ENCODE results near the gene RABGEF1. TPM values are rescaled to one million over a fixed set of nuclear protein-coding genes. Genes with fewer than 3 reads are reported as not detected.
"Not testable (repeated sequence)": the region's sequence is repeated elsewhere in the genome, so short reads cannot be mapped to it uniquely, and the experiment has no call there.

RABGEF1 gene
- 10 to 100 TPM; 24.4 TPM for total RNA-seq

DNA sequence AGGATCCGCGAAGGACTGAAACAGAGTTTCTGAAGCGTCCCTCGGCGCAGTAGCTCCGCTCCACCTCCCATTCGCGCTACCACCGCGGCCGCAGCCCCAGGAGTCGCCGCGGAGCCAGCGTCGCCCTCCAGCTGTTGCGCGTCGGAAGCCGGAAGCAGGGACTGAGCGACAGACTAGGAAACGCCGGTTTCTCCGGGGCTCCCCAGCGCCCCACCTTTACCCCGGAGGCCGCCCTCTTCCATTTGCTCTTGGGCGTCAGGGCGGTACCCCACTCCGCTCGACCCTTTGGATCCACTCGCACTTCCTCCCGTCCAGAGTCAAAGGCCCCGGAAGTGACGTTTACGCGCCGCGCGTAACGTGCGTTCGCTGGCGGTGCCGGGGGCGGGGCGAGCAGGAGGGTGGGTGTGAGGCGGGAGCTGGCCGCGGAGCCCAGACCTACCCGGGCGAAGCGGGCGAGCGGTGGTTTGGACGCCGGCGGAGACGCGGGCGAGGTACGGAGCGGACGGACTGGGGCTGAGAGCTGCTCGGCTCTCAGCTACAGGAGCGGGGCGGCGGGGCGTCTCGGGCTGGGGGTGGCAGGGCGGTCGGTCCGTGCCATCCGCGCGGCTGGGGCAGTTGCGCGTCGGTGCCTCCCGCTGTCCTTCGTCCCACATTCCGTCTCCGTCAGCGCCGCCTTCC, at the start of gene RABGEF1:
Gene RABGEF1, plus strand, starts transcription at position 432 of the 678 bp plus-strand sequence. CDS start 31,167 bp downstream, outside the sequence.
- POLR2A ChIA-PET = interaction anchor here (0.5 to 2.2 kb wide), 6 partner anchors 8 to 180 kb away, joined by 3 to 7 read pairs (median 4); partner anchors contain the start of gene TMEM248
- CTCF ChIA-PET = interaction anchor here (0.9 to 1.1 kb wide), 2 partner anchors 15 to 759 kb away, joined by 3 to 4 read pairs; partner anchors contain the start of gene GUSB

DNA sequence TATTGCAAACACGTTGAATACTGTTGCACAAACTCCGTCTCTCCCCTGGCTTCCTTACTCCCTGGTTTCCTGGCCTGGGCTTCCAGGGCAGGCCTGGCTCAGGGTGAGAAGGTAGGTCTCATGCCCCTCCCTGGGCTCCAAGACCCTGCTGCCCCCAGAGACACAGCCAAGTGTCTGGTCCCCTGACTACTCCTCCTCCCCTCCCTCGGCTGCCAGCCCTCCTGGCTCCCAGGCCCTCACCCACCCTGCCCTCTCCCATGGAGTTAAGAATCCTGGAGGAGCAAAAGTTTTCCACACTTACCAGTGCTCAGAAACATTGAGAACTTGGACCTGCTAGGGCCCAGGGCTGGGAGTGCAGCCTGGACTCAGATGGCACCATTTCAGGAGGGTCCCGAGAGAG, 47.2 kb upstream of the RABGEF1 start:
- ChIA-PET CTCF (no interaction called here), POLR2A (no interaction called here)

DNA sequence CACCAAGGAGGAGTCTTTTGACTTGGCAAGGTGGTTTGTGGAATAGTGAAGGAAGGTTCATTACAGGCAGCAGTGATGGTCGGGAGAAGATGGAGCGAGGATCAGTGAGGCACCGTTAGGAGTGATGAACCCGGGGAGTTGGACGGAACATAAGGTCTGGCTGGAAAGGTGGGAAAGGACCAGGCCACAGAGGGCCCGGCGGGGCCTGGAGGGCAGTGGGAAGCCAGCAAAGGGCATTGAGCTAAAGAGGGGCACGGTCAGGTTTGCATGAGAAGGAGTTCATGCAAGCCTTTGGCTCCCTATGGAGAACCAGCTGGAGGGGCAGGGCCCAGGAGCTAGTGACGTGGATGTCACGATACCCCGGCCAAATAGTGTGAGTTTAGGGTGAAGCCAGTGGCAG, 46.2 kb upstream of the RABGEF1 start:
- ChIA-PET CTCF (no interaction called here), POLR2A (no interaction called here)

DNA sequence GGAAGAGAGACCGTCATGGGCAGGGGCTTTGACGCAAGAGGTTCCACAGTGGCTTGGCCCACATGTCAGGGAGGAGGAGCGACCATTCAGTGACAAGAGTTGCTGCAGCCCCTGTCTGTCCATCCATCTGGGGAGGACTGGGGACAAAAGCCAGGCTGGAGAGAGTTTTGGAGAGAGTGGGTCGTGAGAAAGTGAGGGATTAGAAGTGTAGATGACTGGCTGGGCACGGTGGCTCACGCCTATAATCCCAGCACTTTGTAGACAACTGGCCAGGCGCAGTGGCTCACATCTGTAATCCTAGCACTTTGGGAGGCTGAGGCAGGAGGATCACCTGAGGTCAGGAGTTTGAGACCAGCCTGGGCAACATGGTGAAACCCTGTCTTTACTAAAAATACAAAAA, 45.1 kb upstream of the RABGEF1 start:
- CTCF ChIA-PET, POLR2A ChIA-PET: not testable (repeated sequence)

DNA sequence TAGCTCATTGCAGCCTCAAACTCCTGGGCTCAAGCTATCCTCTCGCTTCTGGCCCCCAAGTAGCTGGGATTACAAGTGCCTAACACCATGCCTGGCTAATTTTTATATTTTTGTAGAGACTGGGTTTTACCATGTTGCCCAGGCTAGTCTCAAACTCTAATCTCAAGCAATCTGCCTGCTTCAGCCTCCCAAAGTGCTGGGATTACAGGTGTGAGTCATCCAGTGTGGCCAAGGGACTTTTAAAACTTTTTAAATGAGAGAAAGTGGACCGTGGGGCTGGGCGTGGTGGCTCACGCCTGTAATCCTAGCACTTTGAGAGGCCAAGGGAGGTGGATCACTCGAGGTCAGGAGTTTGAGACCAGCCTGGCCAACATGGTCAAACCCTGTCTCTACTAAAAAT, 44.4 kb upstream of the RABGEF1 start:
- CTCF ChIA-PET, POLR2A ChIA-PET: not testable (repeated sequence)

DNA sequence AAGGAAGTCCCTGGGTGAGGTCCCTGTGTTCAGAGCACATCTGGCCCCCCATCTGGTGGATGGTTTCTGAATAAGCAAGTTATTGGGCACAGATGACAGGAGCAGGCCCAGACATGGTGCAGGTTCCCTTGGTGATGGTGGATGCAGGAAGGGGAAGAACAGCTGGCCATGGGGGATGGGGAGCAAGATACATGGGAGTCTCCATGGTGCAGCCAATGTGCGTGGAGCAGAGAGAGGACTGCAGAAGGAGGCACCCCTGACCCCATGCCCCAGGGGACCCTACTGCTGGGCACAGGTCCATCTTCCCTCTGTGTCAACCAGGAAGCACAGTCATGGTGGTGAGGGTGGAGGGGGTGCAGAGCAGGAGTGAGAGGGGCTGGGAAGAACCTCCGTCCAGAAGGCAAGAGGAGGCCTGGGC, 43.8 kb upstream of the RABGEF1 start:
- ChIA-PET POLR2A (no interaction called here), CTCF (no interaction called here)

DNA sequence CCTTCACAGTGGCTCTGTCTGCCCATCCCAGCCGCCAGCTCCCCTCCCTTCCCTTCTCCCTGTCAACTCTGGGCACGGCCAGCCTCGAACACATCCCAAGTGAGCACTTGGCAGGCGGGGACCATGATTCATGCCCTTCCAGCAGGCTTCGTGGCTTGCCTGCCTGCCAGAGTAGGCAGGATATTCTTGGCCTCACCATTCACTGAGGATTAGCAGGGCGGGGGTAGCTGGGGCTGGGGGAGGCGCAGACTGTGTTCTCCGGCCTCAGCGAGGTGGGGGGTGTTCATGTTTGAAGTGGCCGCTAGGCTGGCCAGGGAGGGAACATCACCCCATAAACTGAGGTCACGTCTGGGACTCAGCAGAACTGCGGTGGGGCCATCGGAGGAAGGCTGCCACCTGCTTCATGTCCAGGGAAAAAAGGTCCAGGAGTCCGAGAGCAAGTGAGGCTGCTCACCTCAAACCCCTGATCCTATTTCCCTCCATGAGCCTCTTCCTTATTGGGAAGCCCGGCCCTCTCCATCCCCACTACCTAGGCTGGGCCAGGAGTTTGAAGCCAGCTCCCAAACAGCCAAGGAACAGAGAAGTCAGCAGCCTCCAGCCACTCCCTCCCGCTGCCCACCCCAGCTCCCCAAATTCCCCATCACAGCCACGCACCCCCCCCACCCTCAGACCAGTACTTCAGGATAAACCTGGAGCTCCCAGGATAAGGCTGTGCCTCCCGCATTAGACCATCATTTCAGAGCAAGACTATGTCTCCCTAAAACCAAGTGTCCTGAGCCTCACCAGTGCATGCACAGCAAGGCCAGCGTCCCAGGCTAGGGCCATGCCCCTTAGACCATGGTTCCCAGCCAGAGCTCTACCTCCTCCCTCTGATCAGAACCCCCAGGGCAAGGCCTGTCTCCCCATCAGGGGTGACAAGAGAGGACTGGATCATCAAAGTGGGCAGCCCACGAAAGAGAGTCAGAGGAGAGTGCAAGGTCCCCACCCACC, 42.8 kb upstream of the RABGEF1 start:
- ChIA-PET POLR2A (no interaction called here), CTCF (no interaction called here)

DNA sequence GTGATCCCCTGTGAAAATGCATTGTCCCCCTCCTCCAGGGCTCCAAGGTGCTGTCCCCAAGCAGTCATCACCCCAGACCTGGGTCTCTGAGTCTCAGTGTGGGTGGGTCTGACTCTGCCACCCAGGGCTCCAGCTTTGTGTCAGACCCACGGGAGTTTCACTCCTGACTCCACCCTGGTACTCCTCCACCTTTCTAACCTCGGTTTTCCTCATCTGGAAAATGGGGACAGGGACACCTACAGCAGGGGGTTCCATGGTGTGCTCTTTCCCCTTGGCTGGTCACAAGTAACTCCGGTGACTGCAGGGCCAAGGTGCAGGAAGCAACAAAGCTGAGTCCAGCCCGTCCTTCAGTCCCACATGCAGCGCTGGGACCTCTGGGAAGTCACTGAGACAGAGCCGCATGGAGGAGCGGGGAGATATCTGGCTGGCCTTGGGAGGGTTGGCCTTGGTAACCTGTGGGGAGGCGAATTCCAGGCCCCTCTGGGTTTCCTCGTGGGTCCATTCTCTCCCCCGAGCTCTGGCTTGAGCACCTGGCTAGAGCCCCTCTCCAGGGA, 41.8 kb upstream of the RABGEF1 start:
- ChIA-PET CTCF (no interaction called here), POLR2A (no interaction called here)

DNA sequence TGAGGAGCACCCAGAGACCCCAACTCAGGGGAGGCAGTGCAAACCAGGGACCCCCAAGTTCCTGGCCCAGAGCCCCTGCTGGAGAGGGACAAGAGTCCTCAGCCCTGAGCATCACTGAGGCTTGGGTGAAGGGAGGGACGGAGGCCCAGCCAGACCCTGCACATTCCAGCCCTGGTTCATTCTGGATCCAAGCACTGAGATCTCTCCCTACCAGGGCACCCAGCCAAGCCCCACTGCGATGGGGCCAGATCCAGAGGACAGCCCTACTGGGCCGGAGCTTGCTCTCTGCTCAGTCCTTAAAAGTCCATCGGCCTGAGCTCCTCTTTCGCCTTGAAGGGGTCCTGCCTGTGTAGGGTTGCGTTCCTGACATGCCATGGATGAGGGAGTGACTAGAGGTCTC, 40.5 kb upstream of the RABGEF1 start:
- CTCF ChIA-PET = no interaction called here

DNA sequence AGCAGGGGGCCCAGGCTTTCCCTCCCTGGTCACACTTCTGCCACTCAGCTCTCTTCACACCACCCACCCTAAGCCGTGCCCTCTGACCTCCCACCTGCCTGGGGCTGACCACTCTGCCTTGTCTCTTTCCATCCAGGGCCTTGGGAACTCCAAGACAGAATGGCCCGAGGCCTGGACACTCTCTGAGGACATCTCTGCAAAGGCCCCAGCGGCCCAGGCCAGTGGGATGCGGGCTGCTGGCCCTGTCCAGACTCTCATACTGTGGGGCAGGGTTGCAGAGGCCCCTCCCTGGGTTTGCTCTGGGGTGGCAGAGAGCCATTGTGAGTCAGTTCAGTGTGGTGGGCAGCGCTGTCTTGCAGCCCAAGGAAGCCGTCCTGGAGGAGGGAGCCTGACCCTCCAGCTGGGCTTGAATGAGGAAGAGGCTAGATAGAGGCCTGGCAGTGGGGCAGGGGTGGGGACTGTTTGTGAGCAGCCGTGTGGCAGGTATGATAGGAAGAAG, 39.9 kb upstream of the RABGEF1 start:
- CTCF ChIA-PET = no interaction called here
- POLR2A ChIA-PET = interaction anchor here (0.7 kb wide), 1 partner anchor 24 kb away, joined by 3 read pairs; no protein-coding TSS in a partner anchor

More for the DNA sequence above, 40.5 kb upstream of the RABGEF1 start:
- POLR2A ChIA-PET = no interaction called here

DNA sequence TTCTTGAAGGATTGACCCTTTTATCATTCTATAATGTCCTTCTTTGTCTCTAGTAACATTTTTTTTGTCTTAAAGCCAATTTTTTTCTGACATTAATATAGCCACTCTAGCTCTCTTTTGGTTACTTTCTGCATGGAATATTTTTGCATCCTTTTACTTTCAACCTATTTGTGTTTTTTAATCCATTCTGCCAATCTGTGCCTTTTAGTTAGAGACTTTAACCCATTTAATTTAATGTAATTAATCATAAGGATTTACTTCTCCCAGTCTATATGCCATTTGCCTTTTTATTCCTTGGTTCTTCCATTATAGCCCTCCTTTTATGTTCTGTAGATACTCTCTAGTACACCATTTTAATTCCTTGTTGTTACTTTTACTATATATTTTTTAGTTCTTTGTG, 32.7 kb upstream of the RABGEF1 start:
- POLR2A ChIA-PET = no interaction called here
- CTCF ChIA-PET = no interaction called here

DNA sequence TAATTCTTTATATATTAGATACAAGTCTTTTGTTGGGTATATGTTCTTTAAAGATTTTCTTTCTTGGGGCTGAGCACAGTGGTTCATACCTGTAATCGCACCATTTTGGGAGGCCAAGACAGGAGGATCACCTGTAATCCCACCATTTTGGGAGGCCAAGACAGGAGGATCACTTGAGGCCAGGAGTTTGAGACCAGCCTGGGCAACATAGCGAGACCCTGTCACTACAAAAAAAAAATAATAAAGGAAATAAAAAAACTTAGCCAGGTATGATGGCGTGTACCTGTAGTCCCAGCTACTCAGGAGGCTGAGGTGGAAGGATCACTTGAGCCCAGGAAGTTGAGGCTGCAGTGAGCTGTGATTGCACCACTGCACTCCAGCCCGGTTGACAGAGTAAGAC, 29.8 kb upstream of the RABGEF1 start:
- POLR2A ChIA-PET, CTCF ChIA-PET: not testable (repeated sequence)

DNA sequence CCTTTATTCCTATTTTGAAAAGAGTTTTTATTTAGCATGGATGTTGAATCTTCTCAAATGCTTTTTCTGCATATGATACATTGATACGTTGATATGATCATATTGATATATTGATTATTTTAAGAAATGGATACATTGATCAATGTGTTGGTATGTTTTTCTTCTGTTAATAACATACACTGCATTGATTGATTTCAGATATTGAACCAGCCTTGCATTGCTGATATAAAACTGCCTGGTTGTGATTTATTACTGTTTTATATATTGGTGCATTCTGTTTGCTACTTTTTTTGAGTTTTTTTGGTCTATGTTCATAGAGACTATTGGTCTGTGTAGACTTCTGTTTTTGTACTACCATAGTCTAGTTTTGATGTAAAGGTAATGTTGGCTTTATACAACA, 26.8 kb upstream of the RABGEF1 start:
- CTCF ChIA-PET = interaction anchor here (0.6 kb wide), 1 partner anchor 172 kb away, joined by 4 read pairs; no protein-coding TSS in a partner anchor

DNA sequence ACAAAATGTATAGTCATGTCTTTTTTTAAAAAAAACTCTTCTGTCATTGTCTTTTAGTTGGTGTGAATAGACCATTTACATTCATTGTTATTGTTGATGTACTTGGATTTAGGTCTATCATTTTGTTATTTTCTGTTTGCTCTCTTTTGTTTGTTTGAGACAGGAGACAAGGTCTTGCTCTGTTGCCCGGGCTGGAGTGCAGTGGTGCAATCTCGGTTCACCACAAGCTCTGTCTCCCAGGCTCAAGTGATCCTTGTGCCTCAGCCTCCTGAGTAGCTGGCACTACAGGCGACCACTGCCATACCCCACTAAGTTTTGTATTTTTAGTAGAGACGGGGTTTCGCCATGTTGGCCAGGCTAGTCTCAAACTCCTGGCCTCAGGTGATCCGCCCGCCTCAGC, 23.9 kb upstream of the RABGEF1 start:
- POLR2A ChIA-PET, CTCF ChIA-PET: not testable (repeated sequence)

More for the DNA sequence above, 26.8 kb upstream of the RABGEF1 start:
- POLR2A ChIA-PET = no interaction called here

DNA sequence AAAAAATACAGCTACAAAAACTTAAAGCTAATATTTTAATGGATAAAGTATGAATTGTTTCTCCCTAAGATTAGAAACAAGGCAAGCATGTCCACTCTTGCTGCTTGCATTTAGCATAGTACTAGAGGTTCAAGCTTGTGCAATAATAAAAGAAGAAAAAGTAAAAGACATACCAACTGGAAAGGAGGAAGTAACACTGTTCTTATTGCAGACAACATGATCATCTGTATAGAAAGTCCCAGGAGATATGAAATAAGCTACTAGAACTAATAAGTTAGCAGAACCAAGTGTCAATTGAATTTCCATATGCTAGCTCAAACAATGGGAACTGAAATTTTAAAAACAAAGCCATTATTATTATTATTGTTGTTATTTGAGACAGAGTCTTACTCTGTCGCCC, 20.0 kb upstream of the RABGEF1 start:
- POLR2A ChIA-PET = no interaction called here
- CTCF ChIA-PET = no interaction called here

DNA sequence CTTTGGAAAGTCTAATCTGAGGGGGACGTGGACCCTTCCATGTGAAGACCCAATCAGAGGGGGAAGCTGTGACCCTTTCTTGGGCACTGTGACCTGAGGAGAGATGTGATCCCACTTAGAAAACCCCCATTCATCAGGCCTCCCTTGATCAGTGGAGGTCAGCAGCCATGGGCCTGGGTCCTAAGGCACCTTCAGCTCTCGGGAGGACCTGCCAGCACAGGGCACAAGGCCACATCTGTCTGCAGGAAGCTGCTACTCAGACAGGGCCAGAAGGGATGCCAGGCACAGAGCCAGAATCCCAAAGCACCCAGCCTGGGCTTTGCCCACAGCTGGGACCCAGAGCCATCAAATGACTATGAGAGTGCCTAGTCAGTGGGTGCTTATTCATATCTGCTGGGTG, 14.7 kb upstream of the RABGEF1 start:
- POLR2A ChIA-PET = no interaction called here

DNA sequence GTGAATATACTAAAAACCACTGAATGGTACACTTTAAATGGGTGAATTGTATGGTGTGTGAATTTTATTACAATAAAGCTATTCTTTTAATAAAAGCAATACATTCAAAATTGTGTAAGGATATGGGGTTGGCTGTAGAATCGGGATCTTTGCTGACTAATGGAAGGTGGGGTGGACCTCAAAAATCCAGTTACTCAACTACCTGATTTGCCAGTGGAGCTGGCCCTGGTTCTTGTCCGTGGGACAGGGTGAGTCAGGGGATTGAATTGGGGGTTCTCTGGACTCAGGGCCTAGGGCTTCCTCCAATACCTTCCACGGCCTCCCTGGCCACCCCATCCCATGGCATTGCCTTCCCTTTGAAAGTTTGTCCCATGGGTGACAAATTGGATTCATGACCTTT, 13.5 kb upstream of the RABGEF1 start:
- CTCF ChIA-PET = no interaction called here
- POLR2A ChIA-PET = no interaction called here

More for the DNA sequence above, 14.7 kb upstream of the RABGEF1 start:
- CTCF ChIA-PET = interaction anchor here (1.1 kb wide), 1 partner anchor 15 kb away, joined by 4 read pairs; the partner anchor contains the start of gene RABGEF1

DNA sequence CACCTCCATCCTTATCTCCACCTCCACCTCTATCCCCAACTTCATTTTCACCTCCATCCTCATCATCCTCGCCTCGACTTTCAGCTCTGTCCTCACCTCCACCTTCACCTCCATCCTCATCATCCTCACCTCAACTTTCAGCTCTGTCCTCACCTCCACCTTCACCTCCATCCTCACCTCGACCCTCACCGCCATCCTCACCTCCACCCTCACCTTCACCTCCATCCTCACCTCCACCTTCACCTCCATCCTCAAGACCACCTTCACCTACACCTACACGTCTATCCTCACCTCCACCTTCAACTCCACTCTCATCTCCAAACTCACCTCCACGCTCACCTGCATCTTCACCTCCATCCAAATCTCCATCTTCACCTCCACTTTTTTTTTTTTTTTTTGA, 12.0 kb upstream of the RABGEF1 start:
- ChIA-PET POLR2A (interaction anchor here (0.6 kb wide), 1 partner anchor 128 kb away, joined by 3 read pairs; no protein-coding TSS in a partner anchor), CTCF (interaction anchor here (0.7 kb wide), 1 partner anchor 10 kb away, joined by 4 read pairs; no protein-coding TSS in a partner anchor)

DNA sequence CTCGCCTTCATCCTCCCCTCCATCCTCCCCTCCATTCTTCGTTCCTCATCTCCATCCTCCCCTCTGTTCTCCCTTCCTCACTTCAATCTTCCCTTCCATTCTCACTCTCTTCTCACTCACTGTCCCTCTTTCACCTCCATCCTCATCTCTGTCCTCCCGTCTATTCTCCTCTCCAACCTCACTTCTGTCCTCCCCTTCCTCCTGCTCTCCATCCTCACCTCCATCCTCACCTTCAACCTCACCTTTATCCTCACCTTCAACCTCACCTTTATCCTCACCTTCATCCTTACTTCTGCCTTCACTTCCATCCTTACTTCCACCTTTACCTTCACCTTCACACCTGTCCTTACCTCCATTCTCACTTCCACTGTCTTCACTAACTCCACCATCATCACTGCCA, 11.3 kb upstream of the RABGEF1 start:
- ChIA-PET CTCF (interaction anchor here (0.7 kb wide), 1 partner anchor 9 kb away, joined by 4 read pairs; no protein-coding TSS in a partner anchor), POLR2A (no interaction called here)

DNA sequence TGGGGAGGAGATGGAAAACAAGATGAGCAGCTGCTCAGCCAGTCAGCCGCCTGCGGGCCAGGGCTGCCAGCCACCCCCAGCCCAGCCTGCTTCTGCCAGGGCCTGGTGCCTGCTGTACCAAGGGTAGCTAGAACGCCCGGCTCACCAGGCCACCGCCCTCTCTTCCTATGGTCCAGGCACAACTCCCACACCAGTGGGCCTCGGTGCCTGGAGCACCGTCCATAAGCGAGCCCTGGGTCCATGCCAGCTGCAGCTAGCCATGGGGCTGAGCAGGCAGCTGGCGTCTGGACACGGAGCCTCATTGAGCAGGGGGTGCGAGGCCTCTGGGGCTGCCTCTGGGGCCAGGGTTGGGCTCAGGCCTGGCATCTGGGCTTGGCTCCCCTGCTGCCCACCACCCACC, 8.5 kb upstream of the RABGEF1 start:
- CTCF ChIA-PET = no interaction called here
- POLR2A ChIA-PET = interaction anchor here (0.6 kb wide), 1 partner anchor 8 kb away, joined by 3 read pairs; the partner anchor contains the start of gene RABGEF1
